Breast epithelium (tissue), 3 donors: ENCODE measurements around the gene DAPK1.

Source experiments
- CTCF ChIP-seq, 3 donors: fragments of 450-650 bp; IDR thresholded peaks; one replicate each; pipeline ENCODE4 v1.5.1; 2016 to 2017; ENCODE audit warnings: antibody characterized with exemption in 3 of 3, mild to moderate bottlenecking in 3 of 3, moderate library complexity in 3 of 3
- POLR2A ChIP-seq: fragments of 450-650 bp; IDR thresholded peaks from one replicate; pipeline ENCODE4 v1.6.1; 2016; ENCODE audit warnings: antibody characterized with exemption, mild to moderate bottlenecking, moderate library complexity
- POLR2AphosphoS5 ChIP-seq, 3 donors: sonication (generic); formaldehyde crosslinking; IDR thresholded peaks; one replicate each; pipeline ENCODE4 v1.6.1; 2017; ENCODE audit warnings: antibody characterized with exemption in 3 of 3

- TF ChIP-seq CTCF (IDR thresholded peaks at IDR 0.05): no peak
- no peak for TF ChIP-seq POLR2A
- no peak for TF ChIP-seq POLR2AphosphoS5 (IDR thresholded peaks at IDR 0.05)
Observed at GRCh38 chr9:87515588-87516221, 18.0 kb downstream of the DAPK1 start.
